ENCODE measurements around the gene BATF.

Gene BATF

GRCh38 chr14:75521415-75522199, 662 bp upstream of the BATF start:
- H3K4me3 ChIP-seq (ENCODE audit: low read length): no peak overlapping the region

GRCh38 chr14:75522983-75523318, 682 bp downstream of the BATF start:
- no peak overlapping the region for H3K4me3 ChIP-seq (ENCODE audit: low read length)
- peaks cover 4% of the 10 kb centered on the region; the same call in 1 of the 2 replicates for H3K4me1 ChIP-seq (ENCODE audit: insufficient read depth, low read length)
- no peak overlapping the region for H3K9ac ChIP-seq (ENCODE audit: low read depth, low read length)
- H3K36me3 ChIP-seq (ENCODE audit: insufficient read depth, low read depth, low read length): no peaks in the 10 kb centered on the region
- no peaks in the 10 kb centered on the region for H3K27me3 ChIP-seq (ENCODE audit: insufficient read depth, low read length)
- no peaks in the 10 kb centered on the region for H3K9me3 ChIP-seq (ENCODE audit: insufficient read depth, low read depth, low read length)
- H3K27ac ChIP-seq (ENCODE audit: low read length): no peak overlapping the region

More at GRCh38 chr14:75521415-75522199, 662 bp upstream of the BATF start:
- Histone ChIP-seq H3K27me3 (ENCODE audit: insufficient read depth, low read length) (no peaks in the 10 kb centered on the region), H3K4me1 (ENCODE audit: insufficient read depth, low read length) (peaks cover 4% of the 10 kb centered on the region; the same call in 1 of the 2 replicates), H3K9ac (ENCODE audit: low read depth, low read length) (no peak overlapping the region), H3K9me3 (ENCODE audit: insufficient read depth, low read depth, low read length) (no peaks in the 10 kb centered on the region), H3K27ac (ENCODE audit: low read length) (no peak overlapping the region), H3K36me3 (ENCODE audit: insufficient read depth, low read depth, low read length) (no peaks in the 10 kb centered on the region)

- no peaks in the 10 kb centered on the region for H3K9me3 ChIP-seq (ENCODE audit: insufficient read depth, low read depth, low read length)
- H3K27me3 ChIP-seq (ENCODE audit: insufficient read depth, low read length): no peaks in the 10 kb centered on the region
- H3K9ac ChIP-seq (ENCODE audit: low read depth, low read length): no peak overlapping the region
- no peak overlapping the region for H3K27ac ChIP-seq (ENCODE audit: low read length)
- H3K4me3 ChIP-seq (ENCODE audit: low read length): no peak overlapping the region
- no peaks in the 10 kb centered on the region for H3K36me3 ChIP-seq (ENCODE audit: insufficient read depth, low read depth, low read length)
- peaks cover 4% of the 10 kb centered on the region; the same call in 1 of the 2 replicates for H3K4me1 ChIP-seq (ENCODE audit: insufficient read depth, low read length)
Observed at GRCh38 chr14:75523771-75524171, 1.5 kb downstream of the BATF start.

DNA sequence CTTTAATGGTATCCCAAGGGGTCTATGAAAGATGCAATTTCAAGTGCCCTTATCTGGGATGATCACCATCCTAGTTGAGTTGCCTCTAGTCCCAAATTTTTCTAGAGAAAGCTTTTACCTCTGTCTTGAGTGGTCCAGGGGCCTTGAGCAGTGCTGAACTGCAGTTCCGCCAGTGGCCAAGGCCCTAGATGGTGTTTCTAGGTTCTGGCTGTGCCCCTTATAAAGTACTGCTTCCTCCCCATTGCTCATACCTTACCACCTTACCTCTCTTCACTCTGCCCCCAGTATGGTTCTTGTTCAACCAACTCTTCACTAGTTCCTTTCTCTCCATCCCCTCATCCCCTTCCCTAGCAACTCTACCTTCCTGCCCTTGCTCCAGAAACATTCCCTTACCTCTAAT, 3.7 kb downstream of the BATF start:
- Histone ChIP-seq H3K9ac (ENCODE audit: low read depth, low read length) (no peak overlapping the region), H3K4me3 (ENCODE audit: low read length) (no peak overlapping the region), H3K9me3 (ENCODE audit: insufficient read depth, low read depth, low read length) (no peaks in the 10 kb centered on the region), H3K27me3 (ENCODE audit: insufficient read depth, low read length) (no peaks in the 10 kb centered on the region), H3K4me1 (ENCODE audit: insufficient read depth, low read length) (peaks cover 4% of the 10 kb centered on the region; the same call in 1 of the 2 replicates), H3K36me3 (ENCODE audit: insufficient read depth, low read depth, low read length) (no peaks in the 10 kb centered on the region), H3K27ac (ENCODE audit: low read length) (no peak overlapping the region)

DNA sequence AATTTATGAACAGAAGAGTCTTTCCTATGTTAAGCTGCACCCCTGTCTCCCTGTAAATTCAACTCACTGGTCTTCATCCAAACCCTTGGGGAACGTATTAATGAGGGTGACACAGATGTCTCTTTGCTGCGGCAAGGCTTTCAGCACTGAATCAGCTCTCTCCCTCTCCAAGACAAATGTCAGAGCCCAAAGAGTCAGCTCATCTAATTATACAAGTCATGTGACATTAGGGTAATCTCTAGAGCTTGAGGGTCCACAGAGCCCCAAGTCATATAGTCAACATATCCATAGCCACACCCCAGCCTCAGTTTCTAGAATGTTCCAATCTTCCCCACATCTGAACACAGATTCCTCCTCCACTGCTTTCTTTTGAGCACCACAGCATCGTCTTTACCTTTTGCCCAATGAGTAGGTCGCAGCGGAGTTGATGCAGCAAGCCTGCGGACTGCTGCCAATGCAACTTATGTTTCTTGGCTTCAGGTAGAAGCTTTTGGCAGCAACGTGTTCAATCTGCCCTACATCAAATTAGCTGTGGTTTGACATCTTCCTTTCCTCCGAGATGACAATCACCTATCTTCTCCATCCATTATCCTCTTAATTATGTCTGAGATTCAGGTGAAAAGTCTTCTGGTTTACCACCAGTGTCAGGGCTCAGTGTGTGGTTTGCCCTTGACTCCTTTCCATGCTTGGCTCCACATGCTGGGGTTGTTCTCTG, 5.3 kb downstream of the BATF start:
- no peaks in the 10 kb centered on the region for H3K4me1 ChIP-seq (ENCODE audit: insufficient read depth, low read length)
- H3K27ac ChIP-seq (ENCODE audit: low read length): no peak overlapping the region
- H3K27me3 ChIP-seq (ENCODE audit: insufficient read depth, low read length): no peaks in the 10 kb centered on the region
- H3K4me3 ChIP-seq (ENCODE audit: low read length): no peak overlapping the region
- H3K36me3 ChIP-seq (ENCODE audit: insufficient read depth, low read depth, low read length): no peaks in the 10 kb centered on the region
- no peak overlapping the region for H3K9ac ChIP-seq (ENCODE audit: low read depth, low read length)
- H3K9me3 ChIP-seq (ENCODE audit: insufficient read depth, low read depth, low read length): no peaks in the 10 kb centered on the region

GRCh38 chr14:75531256-75531655, 9.0 kb downstream of the BATF start:
- no peak overlapping the region for H3K9ac ChIP-seq (ENCODE audit: low read depth, low read length)

GRCh38 chr14:75531660-75532317, 9.5 kb downstream of the BATF start:
- Histone ChIP-seq H3K36me3 (ENCODE audit: insufficient read depth, low read depth, low read length) (no peaks in the 10 kb centered on the region), H3K4me1 (ENCODE audit: insufficient read depth, low read length) (no peaks in the 10 kb centered on the region), H3K9ac (ENCODE audit: low read depth, low read length) (no peak overlapping the region), H3K9me3 (ENCODE audit: insufficient read depth, low read depth, low read length) (no peaks in the 10 kb centered on the region), H3K4me3 (ENCODE audit: low read length) (no peak overlapping the region), H3K27me3 (ENCODE audit: insufficient read depth, low read length) (no peaks in the 10 kb centered on the region), H3K27ac (ENCODE audit: low read length) (no peak overlapping the region)

More at GRCh38 chr14:75531256-75531655, 9.0 kb downstream of the BATF start:
- Histone ChIP-seq H3K4me1 (ENCODE audit: insufficient read depth, low read length) (no peaks in the 10 kb centered on the region), H3K4me3 (ENCODE audit: low read length) (no peak overlapping the region), H3K27me3 (ENCODE audit: insufficient read depth, low read length) (no peaks in the 10 kb centered on the region), H3K9me3 (ENCODE audit: insufficient read depth, low read depth, low read length) (no peaks in the 10 kb centered on the region), H3K36me3 (ENCODE audit: insufficient read depth, low read depth, low read length) (no peaks in the 10 kb centered on the region), H3K27ac (ENCODE audit: low read length) (no peak overlapping the region)

DNA sequence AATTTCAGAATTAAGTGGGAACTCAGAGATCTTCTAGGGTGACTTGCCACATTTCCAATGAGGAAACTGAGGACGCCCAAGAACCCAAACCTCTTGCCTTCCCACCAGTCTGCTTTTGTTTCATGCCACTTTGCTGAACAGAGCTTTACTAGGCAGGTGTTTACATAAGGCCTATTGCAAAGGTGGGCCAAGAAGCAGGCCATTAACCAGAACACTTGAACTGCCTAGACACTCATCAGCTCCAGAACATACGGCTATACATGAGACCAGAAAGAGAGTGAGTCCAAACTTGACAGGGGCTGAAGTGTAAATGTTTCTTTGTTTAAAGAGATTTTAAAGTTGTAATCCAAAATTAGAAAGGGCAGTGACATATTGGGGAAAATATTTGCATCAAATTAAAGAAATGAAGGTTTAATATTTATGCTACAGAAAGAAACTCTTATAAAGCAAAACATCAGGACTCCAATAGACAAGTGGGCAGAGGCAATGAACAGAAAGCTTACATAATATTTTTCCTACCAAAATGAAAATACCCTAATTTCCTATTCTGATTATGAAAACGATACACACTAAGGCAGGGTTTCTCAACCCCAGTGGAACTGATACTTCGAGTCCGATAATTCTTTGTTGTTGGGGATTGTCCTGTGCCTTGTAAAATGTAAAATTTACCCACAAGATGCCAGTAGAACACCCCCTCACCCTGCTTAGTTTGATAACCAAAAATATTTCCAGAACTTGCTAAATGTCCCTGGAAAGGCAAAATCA, 11.7 kb downstream of the BATF start:
- Histone ChIP-seq H3K36me3 (ENCODE audit: insufficient read depth, low read depth, low read length) (no peaks in the 10 kb centered on the region), H3K9me3 (ENCODE audit: insufficient read depth, low read depth, low read length) (no peaks in the 10 kb centered on the region), H3K27ac (ENCODE audit: low read length) (no peak overlapping the region), H3K9ac (ENCODE audit: low read depth, low read length) (no peak overlapping the region), H3K4me3 (ENCODE audit: low read length) (no peak overlapping the region), H3K27me3 (ENCODE audit: insufficient read depth, low read length) (no peaks in the 10 kb centered on the region), H3K4me1 (ENCODE audit: insufficient read depth, low read length) (no peaks in the 10 kb centered on the region)

GRCh38 chr14:75535164-75535898, 13.1 kb downstream of the BATF start:
- no peak overlapping the region for H3K9ac ChIP-seq (ENCODE audit: low read depth, low read length)
- no peaks in the 10 kb centered on the region; the same call in 1 of the 2 replicates for H3K4me1 ChIP-seq (ENCODE audit: insufficient read depth, low read length)
- H3K36me3 ChIP-seq (ENCODE audit: insufficient read depth, low read depth, low read length): no peaks in the 10 kb centered on the region
- no peak overlapping the region for H3K4me3 ChIP-seq (ENCODE audit: low read length)
- H3K27me3 ChIP-seq (ENCODE audit: insufficient read depth, low read length): no peaks in the 10 kb centered on the region
- H3K9me3 ChIP-seq (ENCODE audit: insufficient read depth, low read depth, low read length): no peaks in the 10 kb centered on the region
- no peak overlapping the region for H3K27ac ChIP-seq (ENCODE audit: low read length)

DNA sequence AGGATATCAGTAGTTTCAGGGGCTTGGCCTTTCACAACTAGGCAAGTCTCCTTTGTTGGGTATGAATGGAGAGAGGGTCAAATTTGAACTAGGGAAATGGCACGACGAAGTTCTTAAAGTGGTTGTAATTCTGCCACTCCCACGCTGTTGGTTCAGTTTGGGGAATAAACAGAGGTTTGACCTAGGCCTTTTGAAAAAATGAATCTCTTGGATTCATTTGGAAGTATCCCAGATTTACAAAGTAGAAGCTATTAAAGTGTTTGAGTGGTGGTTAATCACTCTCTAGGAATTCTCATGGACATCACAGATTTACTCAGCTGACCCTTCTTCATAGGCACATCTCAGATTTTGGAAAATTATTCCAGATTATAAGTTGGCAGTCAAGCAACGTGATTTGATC, 14.8 kb downstream of the BATF start:
- Histone ChIP-seq H3K4me3 (ENCODE audit: low read length) (no peak overlapping the region), H3K36me3 (ENCODE audit: insufficient read depth, low read depth, low read length) (no peaks in the 10 kb centered on the region), H3K9ac (ENCODE audit: low read depth, low read length) (no peak overlapping the region), H3K27ac (ENCODE audit: low read length) (no peak overlapping the region), H3K27me3 (ENCODE audit: insufficient read depth, low read length) (no peaks in the 10 kb centered on the region), H3K4me1 (ENCODE audit: insufficient read depth, low read length) (no peaks in the 10 kb centered on the region; the same call in 1 of the 2 replicates), H3K9me3 (ENCODE audit: insufficient read depth, low read depth, low read length) (no peaks in the 10 kb centered on the region)

DNA sequence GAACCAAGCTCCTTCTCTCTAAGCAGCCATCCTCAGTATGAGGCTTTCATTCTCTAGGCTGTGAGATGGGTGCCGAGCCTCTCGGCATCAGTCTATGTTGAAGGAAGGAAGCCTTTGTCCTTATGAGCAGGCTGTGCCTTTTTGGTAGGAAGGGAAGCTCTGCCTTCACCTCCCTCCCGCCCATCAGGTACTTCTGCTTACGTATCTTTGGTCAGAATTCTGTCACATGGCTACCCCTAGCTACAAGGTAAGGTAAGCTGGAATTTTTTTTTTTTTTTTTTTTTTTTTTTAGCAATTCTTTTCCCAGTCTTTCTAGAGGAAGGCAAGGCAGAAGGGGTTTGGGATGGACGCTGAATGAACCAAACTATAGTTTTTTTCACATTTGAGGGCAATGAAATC, 16.9 kb downstream of the BATF start:
- Histone ChIP-seq H3K36me3 (ENCODE audit: insufficient read depth, low read depth, low read length) (no peaks in the 10 kb centered on the region), H3K27ac (ENCODE audit: low read length) (no peak overlapping the region), H3K4me3 (ENCODE audit: low read length) (no peak overlapping the region), H3K4me1 (ENCODE audit: insufficient read depth, low read length) (no peaks in the 10 kb centered on the region; the same call in 1 of the 2 replicates), H3K27me3 (ENCODE audit: insufficient read depth, low read length) (no peaks in the 10 kb centered on the region), H3K9me3 (ENCODE audit: insufficient read depth, low read depth, low read length) (no peaks in the 10 kb centered on the region), H3K9ac (ENCODE audit: low read depth, low read length) (no peak overlapping the region)

Data from iPS-20b (cell line).